Sciatic nerve (tissue), 2 donors: Measurements from ENCODE around the gene ZNF850. TPM values are rescaled to one million over a fixed set of nuclear protein-coding genes. Genes with fewer than 3 reads are reported as not detected.

Source experiments
- ATAC-seq: fragments of 200-7000 bp; cut with Tn5 transposase; one replicate; pipeline ENCODE4 v1.9.1; 2020; ENCODE audit warnings: mild to moderate bottlenecking, moderate library complexity
- DNase-seq: peaks from one replicate; pipeline ENCODE4 v3.0.0-alpha.2; 2020; ENCODE audit warnings: low spot score
- intact Hi-C: fragments of 100-400 bp; cut with DNase I; formaldehyde crosslinking; loops from one replicate; pipeline ENCODE4 v1.14.2; 2022
- total RNA-seq: library from RNA; stranded (reverse); fragmentation: NEBNext Ultra II Directional; extraction: Animal tissue kit (Norgen Biotek cat#: 25700); gene quantifications from one replicate; pipeline ENCODE4 v1.2.1, GENCODE V29; 2021
- donor health status: DM: no; HTN: no; CAD: no.
- donor health status: DM: no; HTN: no; CAD: no.

Gene ZNF850
- total RNA-seq, 1 donor from 2014 or later: 4.5 TPM

- DNase-seq: no peak
- intact Hi-C loops: loop anchor here (5.0 kb wide), 1 partner anchor 687 kb away; no protein-coding TSS in a partner anchor
- ATAC-seq: no peak
Measured at GRCh38 chr19:36719687-36720556, 52.7 kb downstream of the ZNF850 start.

GRCh38 chr19:36709423-36709822 lies 63.2 kb downstream of the ZNF850 start:
- intact Hi-C loops: no loop called here
- no peak for ATAC-seq
- no peak for DNase-seq

- DNase-seq (no peak), ATAC-seq (no peak)
- intact Hi-C loops: no loop called here
Measured at GRCh38 chr19:36707134-36707533, 65.5 kb downstream of the ZNF850 start.

- no peak for DNase-seq
- intact Hi-C loops: no loop called here
- ATAC-seq: no peak
Measured at GRCh38 chr19:36688058-36688457, 84.5 kb downstream of the ZNF850 start.

GRCh38 chr19:36687214-36688056 lies 85.2 kb downstream of the ZNF850 start, which contains the start of gene ZNF567:
TSS of gene ZNF567 (plus strand) at chr19:36687612. CDS start at chr19:36694868, 7,256 bp downstream.
- intact Hi-C loops: no loop called here
- ATAC-seq (peak; percentile 100), DNase-seq (peak; percentile 98)

GRCh38 chr19:36686365-36687213 lies 86.0 kb downstream of the ZNF850 start:
- DNase-seq (no peak), ATAC-seq (peak; percentile 4)
- intact Hi-C loops: no loop called here

GRCh38 chr19:36685835-36686234 lies 86.8 kb downstream of the ZNF850 start:
- ATAC-seq: no peak
- intact Hi-C loops: no loop called here
- no peak for DNase-seq

- intact Hi-C loops: no loop called here
- ATAC-seq: no peak
- DNase-seq: no peak
Measured at GRCh38 chr19:36679455-36679854, 93.2 kb downstream of the ZNF850 start.

GRCh38 chr19:36674201-36674600 lies 98.4 kb downstream of the ZNF850 start:
- DNase-seq: no peak
- intact Hi-C loops: no loop called here
- no peak for ATAC-seq

- no peak for DNase-seq
- intact Hi-C loops: no loop called here
- ATAC-seq: no peak
Measured at GRCh38 chr19:36672368-36672767, 100.2 kb downstream of the ZNF850 start.

- intact Hi-C loops: no loop called here
- DNase-seq (no peak), ATAC-seq (no peak)
Measured at GRCh38 chr19:36668646-36669045, 104.0 kb downstream of the ZNF850 start.

- intact Hi-C loops: no loop called here
- DNase-seq: no peak
- ATAC-seq: no peak
Measured at GRCh38 chr19:36665832-36666231, 106.8 kb downstream of the ZNF850 start.

Other genes with a start within 250 kb of the ZNF850 start
- gene ZNF260, start 244.5 kb downstream of the ZNF850 start, total RNA-seq: 13.5 TPM
- gene ZNF529, start 199.5 kb downstream of the ZNF850 start, total RNA-seq: 28.1 TPM
- gene ZNF382, start 167.5 kb downstream of the ZNF850 start, total RNA-seq: 13.6 TPM
- gene ZNF461, start 106.0 kb downstream of the ZNF850 start, total RNA-seq: 9.2 TPM
- 11.6 TPM for gene ZNF567, start 85.2 kb downstream of the ZNF850 start, total RNA-seq
- gene ZNF790, start 65.6 kb upstream of the ZNF850 start, total RNA-seq: 12.9 TPM
- gene ZNF345, start 78.1 kb upstream of the ZNF850 start, total RNA-seq: 9.7 TPM
- gene ZNF829, start 143.5 kb upstream of the ZNF850 start, total RNA-seq: 4.1 TPM
- 17.8 TPM for gene ZNF568, start 143.5 kb upstream of the ZNF850 start, total RNA-seq